Measurements from ENCODE around the gene SCIMP.

- TF ChIP-seq, protein P1, sequence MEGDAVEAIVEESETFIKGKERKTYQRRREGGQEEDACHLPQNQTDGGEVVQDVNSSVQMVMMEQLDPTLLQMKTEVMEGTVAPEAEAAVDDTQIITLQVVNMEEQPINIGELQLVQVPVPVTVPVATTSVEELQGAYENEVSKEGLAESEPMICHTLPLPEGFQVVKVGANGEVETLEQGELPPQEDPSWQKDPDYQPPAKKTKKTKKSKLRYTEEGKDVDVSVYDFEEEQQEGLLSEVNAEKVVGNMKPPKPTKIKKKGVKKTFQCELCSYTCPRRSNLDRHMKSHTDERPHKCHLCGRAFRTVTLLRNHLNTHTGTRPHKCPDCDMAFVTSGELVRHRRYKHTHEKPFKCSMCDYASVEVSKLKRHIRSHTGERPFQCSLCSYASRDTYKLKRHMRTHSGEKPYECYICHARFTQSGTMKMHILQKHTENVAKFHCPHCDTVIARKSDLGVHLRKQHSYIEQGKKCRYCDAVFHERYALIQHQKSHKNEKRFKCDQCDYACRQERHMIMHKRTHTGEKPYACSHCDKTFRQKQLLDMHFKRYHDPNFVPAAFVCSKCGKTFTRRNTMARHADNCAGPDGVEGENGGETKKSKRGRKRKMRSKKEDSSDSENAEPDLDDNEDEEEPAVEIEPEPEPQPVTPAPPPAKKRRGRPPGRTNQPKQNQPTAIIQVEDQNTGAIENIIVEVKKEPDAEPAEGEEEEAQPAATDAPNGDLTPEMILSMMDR (IDR thresholded peaks at IDR 0.05): no peak
- TF ChIP-seq POLR2A (IDR thresholded peaks at IDR 0.05): no peak
Observed at GRCh38 chr17:5226940-5227878, 7.5 kb downstream of the SCIMP start.

Data from testis (tissue), 2 donors.